ENCODE results near the gene SPARCL1. TPM values are rescaled to one million over a fixed set of nuclear protein-coding genes. Genes with fewer than 3 reads are reported as not detected.

SPARCL1 gene
- total and polyA plus RNA-seq, 10 of the 15 experiments (the other 5 are each of a cell fraction or from before 2014, with no cell fraction given), result 0.10 to 1.1 TPM; not detected in 8

GRCh38 chr4:87490664-87491369, 38.4 kb downstream of the SPARCL1 start (continued):
- TF ChIP-seq NR2C2 (IDR thresholded peaks at IDR 0.05; ENCODE audit: borderline replicate concordance, control insufficient read depth, insufficient read length, low read depth) (no peak), NFYA (IDR thresholded peaks at IDR 0.05; ENCODE audit: borderline replicate concordance, low read depth, low read length) (no peak), SIN3A (IDR thresholded peaks at IDR 0.05; ENCODE audit: low read depth, low read length) (no peak), ZNF207 (IDR thresholded peaks at IDR 0.05; ENCODE audit: borderline replicate concordance) (no peak), IKZF2 (IDR thresholded peaks at IDR 0.05) (no peak), GABPA (IDR thresholded peaks at IDR 0.05; ENCODE audit: low read depth) (no peak), JUND (IDR thresholded peaks at IDR 0.05; ENCODE audit: low read depth, low read length) (no peak)

- ATAC-seq (no peak), DNase-seq (ENCODE audit: low read depth, low spot score) (no peak), FAIRE-seq (no peak)
- H3K4me2 ChIP-seq (ENCODE audit: control insufficient read depth, insufficient read depth), result no peak overlapping the region
- ChIA-PET RAD21 (ENCODE audit: unreplicated experiment) (no interaction called here), CTCF (interaction anchor here (1.0 kb wide), 1 partner anchor 9 kb away, joined by 3 read pairs; no protein-coding TSS in a partner anchor), POLR2A (no interaction called here), SMC1A (ENCODE audit: uncharacterized antibody, unreplicated experiment) (interaction anchor here (1.4 kb wide), 1 partner anchor 10 kb away, joined by 4 read pairs; no protein-coding TSS in a partner anchor)
- no peak overlapping the region for H3K9ac ChIP-seq (ENCODE audit: control insufficient read depth, insufficient read depth, low read length)
- H4K20me1 ChIP-seq (ENCODE audit: control insufficient read depth, insufficient read depth), result no peaks in the 10 kb centered on the region
- no peaks in the 10 kb centered on the region for H3K4me1 ChIP-seq (ENCODE audit: control insufficient read depth, insufficient read depth, low read length)
- H2AFZ ChIP-seq (ENCODE audit: control insufficient read depth, low read depth, low read length), result no peak overlapping the region
- no peaks in the 10 kb centered on the region for H3K27me3 ChIP-seq (replicated peaks in 1 of 2; ENCODE audit: control insufficient read depth in 2 of 2, insufficient read depth in 2 of 2, low read length in 1 of 2)
- no TSS peak for BruUV-seq (replicated peaks)
- no peaks in the 10 kb centered on the region; the same call in 2 of the 3 replicates for H3K9me3 ChIP-seq (replicated peaks; ENCODE audit: control insufficient read depth, insufficient read depth, low read length)
- intact Hi-C loops (cut with micrococcal nuclease; ENCODE audit: unreplicated experiment) (no loop called here), in situ Hi-C loops (cut with MboI) (loop anchor here (10.0 kb wide), 1 partner anchor 355 kb away; no protein-coding TSS in a partner anchor)
- no peak overlapping the region for H3K4me3 ChIP-seq
- no peak overlapping the region for H3K27ac ChIP-seq (ENCODE audit: control insufficient read depth, insufficient read depth)
- 39% methylated on average over 2 of the region's 2 CpGs for WGBS (ENCODE audit: insufficient coverage, insufficient replicate concordance, low lambda C conversion rate, missing lambda C conversion rate)
- H3K36me3 ChIP-seq (ENCODE audit: control insufficient read depth in 2 of 2, insufficient read depth in 2 of 2, low read length in 1 of 2), result no peaks in the 10 kb centered on the region
- no peaks in the 10 kb centered on the region for H3K79me2 ChIP-seq (ENCODE audit: control insufficient read depth, insufficient read depth, low read length)
- no peak for TF ChIP-seq BCLAF1 (IDR thresholded peaks at IDR 0.05)
- TF ChIP-seq POLR2A (IDR thresholded peaks at IDR 0.05; ENCODE audit: low read depth, low read length), result no peak
- TF ChIP-seq SUZ12 (IDR thresholded peaks at IDR 0.05; ENCODE audit: unreplicated experiment), result no peak
- no peak for TF ChIP-seq RAD21 (IDR thresholded peaks at IDR 0.05; ENCODE audit: insufficient read depth, low read depth, low read length)
- no peak for TF ChIP-seq NRF1 (conservative IDR thresholded peaks at IDR 0.05; ENCODE audit: low read depth, low read length)
- no peak for TF ChIP-seq MTA2 (IDR thresholded peaks at IDR 0.05; ENCODE audit: low read depth)
- no peak for TF ChIP-seq HSF1 (IDR thresholded peaks at IDR 0.05; ENCODE audit: low read depth, low read length)
- no peak for TF ChIP-seq SMARCA5 (IDR thresholded peaks at IDR 0.05)
- TF ChIP-seq MYC (IDR thresholded peaks at IDR 0.05; ENCODE audit: insufficient read depth, insufficient read length, insufficient replicate concordance, low read length, severe bottlenecking), result no peak
- TF ChIP-seq NBN (IDR thresholded peaks at IDR 0.05), result no peak
- TF ChIP-seq FOXM1 (IDR thresholded peaks at IDR 0.05; ENCODE audit: low read depth, low read length), result no peak
- no peak for TF ChIP-seq NFYA (IDR thresholded peaks at IDR 0.05; ENCODE audit: borderline replicate concordance, low read depth, low read length)
- TF ChIP-seq SMAD5 (IDR thresholded peaks at IDR 0.05; ENCODE audit: low read depth), result no peak
Measured at GRCh38 chr4:87489678-87490077, 39.5 kb downstream of the SPARCL1 start.

All from GM12878 (cell line).